ENCODE measurements around the gene TMEM240.

- TF ChIP-seq CTCF (IDR thresholded peaks at IDR 0.05): no peak
- no peak for TF ChIP-seq POLR2A (IDR thresholded peaks at IDR 0.05)
These were observed 8.2 kb upstream of the TMEM240 start for GRCh38 chr1:1548591-1548990.
